Measurements from ENCODE around the gene ARID3A.
"Not testable (repeated sequence)": the region's sequence is repeated elsewhere in the genome, so short reads cannot be mapped to it uniquely, and the experiment has no call there.

ARID3A gene

DNA sequence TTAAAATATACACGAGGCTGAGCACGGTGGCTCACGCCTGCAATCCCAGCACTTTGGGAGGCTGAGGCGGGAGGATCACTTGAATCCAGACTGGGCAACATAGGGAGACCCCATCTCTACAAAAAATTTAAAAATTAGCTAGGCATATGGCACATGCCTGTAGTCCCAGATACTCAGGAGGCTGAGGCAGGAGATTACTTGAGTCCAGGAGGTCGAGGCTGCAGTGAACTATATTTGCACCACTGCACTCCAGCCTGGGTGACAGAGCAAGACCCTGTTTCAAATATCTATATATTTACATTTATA lies 98.0 kb downstream of the ARID3A start:
- H3K27ac ChIP-seq; DNase-seq (ENCODE audit: low read depth, low spot score): not testable (repeated sequence)

- not testable (repeated sequence) for H3K27ac ChIP-seq; DNase-seq (ENCODE audit: low read depth, low spot score)
Observed at GRCh38 chr19:1025080-1025479, 99.2 kb downstream of the ARID3A start.

All from epithelial cell of prostate (primary cell).